Spleen (tissue), 7 donors: ENCODE results near the gene SLC34A1.

Experiments
- POLR2A ChIP-seq, 3 donors: fragments of 450-650 bp; IDR thresholded peaks; one replicate each; pipeline ENCODE4 v1.5.1; 2017; ENCODE audit warnings: antibody characterized with exemption in 3 of 3, mild to moderate bottlenecking in 1 of 3
- POLR2AphosphoS5 ChIP-seq, 3 donors: sonication (generic); formaldehyde crosslinking; IDR thresholded peaks; one replicate each; pipeline ENCODE4 v1.5.1; 2017; ENCODE audit warnings: antibody characterized with exemption in 3 of 3
- TF ChIP-seq, protein P1 (sequence below), 11 experiments: fragments of 200-600 bp in 7 of 11; fragments of 450-650 bp in 4 of 11; sonication (generic) in 4 of 11; IDR thresholded peaks in 8 of 11; conservative IDR thresholded peaks in 3 of 11; 1 replicate in 7 of 11; 2 replicates in 4 of 11; pipeline versions ENCODE4 v1.4.0 to v1.8.0; 2016 to 2021; ENCODE audit warnings: antibody characterized with exemption in 11 of 11, inconsistent platforms in 4 of 11, mild to moderate bottlenecking in 1 of 11
- donor health status: DM: no; HTN: no; CAD: no; lungs with moderate emphysema.
- donor health status: DM: no; HTN: no; CAD: no.
- donor health status: DM: no; HTN: no; CAD: no.

DNA sequence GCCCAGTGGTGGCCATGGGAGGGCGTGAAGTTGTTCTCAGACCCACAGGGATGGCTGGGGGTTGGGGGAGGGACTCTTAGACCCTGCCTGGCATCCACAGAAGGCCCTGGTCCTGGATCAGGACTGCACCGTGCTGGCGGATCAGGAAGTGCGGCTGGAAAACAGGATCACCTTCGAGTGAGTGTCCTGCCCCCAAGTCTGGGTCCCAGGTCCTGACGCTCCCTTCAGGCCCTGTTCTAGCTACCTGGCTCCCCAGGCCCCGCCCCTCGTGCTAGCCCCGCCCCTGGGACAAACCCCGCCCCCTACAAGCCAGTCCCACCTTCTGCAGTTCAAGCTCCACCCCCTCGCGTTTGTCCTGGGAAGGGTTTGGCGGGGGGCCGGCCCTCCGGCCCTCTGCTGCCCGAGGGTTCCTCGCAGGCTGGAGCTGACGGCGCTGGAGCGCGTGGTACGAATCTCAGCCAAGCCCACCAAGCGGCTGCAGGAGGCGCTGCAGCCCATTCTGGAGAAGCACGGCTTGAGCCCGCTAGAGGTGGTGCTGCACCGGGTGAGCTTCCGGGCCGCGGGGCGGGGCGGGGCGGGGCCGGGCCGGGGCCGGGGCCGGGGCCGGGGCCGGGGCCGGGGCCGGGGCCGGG lies 13.6 kb upstream of the SLC34A1 start:
- TF ChIP-seq, protein P1, sequence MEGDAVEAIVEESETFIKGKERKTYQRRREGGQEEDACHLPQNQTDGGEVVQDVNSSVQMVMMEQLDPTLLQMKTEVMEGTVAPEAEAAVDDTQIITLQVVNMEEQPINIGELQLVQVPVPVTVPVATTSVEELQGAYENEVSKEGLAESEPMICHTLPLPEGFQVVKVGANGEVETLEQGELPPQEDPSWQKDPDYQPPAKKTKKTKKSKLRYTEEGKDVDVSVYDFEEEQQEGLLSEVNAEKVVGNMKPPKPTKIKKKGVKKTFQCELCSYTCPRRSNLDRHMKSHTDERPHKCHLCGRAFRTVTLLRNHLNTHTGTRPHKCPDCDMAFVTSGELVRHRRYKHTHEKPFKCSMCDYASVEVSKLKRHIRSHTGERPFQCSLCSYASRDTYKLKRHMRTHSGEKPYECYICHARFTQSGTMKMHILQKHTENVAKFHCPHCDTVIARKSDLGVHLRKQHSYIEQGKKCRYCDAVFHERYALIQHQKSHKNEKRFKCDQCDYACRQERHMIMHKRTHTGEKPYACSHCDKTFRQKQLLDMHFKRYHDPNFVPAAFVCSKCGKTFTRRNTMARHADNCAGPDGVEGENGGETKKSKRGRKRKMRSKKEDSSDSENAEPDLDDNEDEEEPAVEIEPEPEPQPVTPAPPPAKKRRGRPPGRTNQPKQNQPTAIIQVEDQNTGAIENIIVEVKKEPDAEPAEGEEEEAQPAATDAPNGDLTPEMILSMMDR (IDR thresholded peaks at IDR 0.05 in 8 of 11, conservative IDR thresholded peaks at IDR 0.05 in 3 of 11): peak in 10 of 11 experiments; percentile 9 to 79 (median 50)
- TF ChIP-seq POLR2A (IDR thresholded peaks at IDR 0.05) (no peak), POLR2AphosphoS5 (IDR thresholded peaks at IDR 0.05) (peak; percentile 51 to 79 (median 71))
